Measurements from ENCODE around the gene CAMTA1. TPM values are rescaled to one million over a fixed set of nuclear protein-coding genes. Genes with fewer than 3 reads are reported as not detected.

Gene CAMTA1
- total and polyA plus RNA-seq, 4 donors, result 18.0 to 93.5 (median 35.8) TPM

- H3K27ac ChIP-seq (ENCODE audit: low read depth in 1 of 2, low read length in 2 of 2), result no peak overlapping the region
- TF ChIP-seq TAF1 (conservative IDR thresholded peaks at IDR 0.05) (no peak), NR2F2 (IDR thresholded peaks at IDR 0.05) (no peak), FOXA2 (IDR thresholded peaks at IDR 0.05) (no peak), JUND (IDR thresholded peaks at IDR 0.05) (no peak), SP1 (IDR thresholded peaks at IDR 0.05) (no peak)
- no peaks in the 10 kb centered on the region for H3K9me3 ChIP-seq (ENCODE audit: control insufficient read depth in 4 of 4, low read length in 3 of 4)
- H3K36me3 ChIP-seq (ENCODE audit: control insufficient read depth in 4 of 4, insufficient read depth in 3 of 4, low read depth in 1 of 4, low read length in 3 of 4), result no peaks in the 10 kb centered on the region
- peaks cover 0 to 2% (median 0%) of the 10 kb centered on the region in 4 donors for H3K4me1 ChIP-seq (ENCODE audit: control insufficient read depth in 4 of 4, insufficient read depth in 4 of 4, low read length in 3 of 4)
- no peak overlapping the region for H3K9ac ChIP-seq (ENCODE audit: low read depth in 1 of 2, low read length in 2 of 2)
- H3K4me3 ChIP-seq (ENCODE audit: low read depth in 1 of 3, low read length in 3 of 3), result no peak overlapping the region
- WGBS, result 87% methylated on average over 18 of the region's 18 CpGs
- H3K27me3 ChIP-seq (ENCODE audit: control insufficient read depth in 4 of 4, insufficient read depth in 4 of 4, low read length in 3 of 4), result no peaks in the 10 kb centered on the region
- DNase-seq (ENCODE audit: low spot score), result no peak
Measured at GRCh38 chr1:7013833-7014639, 228.8 kb downstream of the CAMTA1 start.

GRCh38 chr1:7014640-7014930 is 229.3 kb downstream of the CAMTA1 start:
- Histone ChIP-seq H3K36me3 (ENCODE audit: control insufficient read depth in 4 of 4, insufficient read depth in 3 of 4, low read depth in 1 of 4, low read length in 3 of 4) (no peaks in the 10 kb centered on the region), H3K9me3 (ENCODE audit: control insufficient read depth in 4 of 4, low read length in 3 of 4) (no peaks in the 10 kb centered on the region), H3K27me3 (ENCODE audit: control insufficient read depth in 4 of 4, insufficient read depth in 4 of 4, low read length in 3 of 4) (no peaks in the 10 kb centered on the region), H3K9ac (ENCODE audit: low read depth in 1 of 2, low read length in 2 of 2) (no peak overlapping the region), H3K4me3 (ENCODE audit: low read depth in 1 of 3, low read length in 3 of 3) (no peak overlapping the region), H3K4me1 (ENCODE audit: control insufficient read depth in 4 of 4, insufficient read depth in 4 of 4, low read length in 3 of 4) (peaks cover 0 to 6% (median 3%) of the 10 kb centered on the region in 4 donors), H3K27ac (ENCODE audit: low read depth in 1 of 2, low read length in 2 of 2) (no peak overlapping the region)
- WGBS, result 80% methylated on average over 8 of the region's 8 CpGs
- DNase-seq (ENCODE audit: low spot score), result no peak
- TF ChIP-seq GABPA (IDR thresholded peaks at IDR 0.05 in 1 of 2, conservative IDR thresholded peaks at IDR 0.05 in 1 of 2) (no peak), HNF4A (conservative IDR thresholded peaks at IDR 0.05) (no peak), RXRA (IDR thresholded peaks at IDR 0.05) (no peak), CTCF (IDR thresholded peaks at IDR 0.05; ENCODE audit: low read depth, low read length, missing input control) (no peak), REST (IDR thresholded peaks at IDR 0.05) (no peak), ZBTB33 (IDR thresholded peaks at IDR 0.05) (no peak), MAX (IDR thresholded peaks at IDR 0.05) (no peak)

Data from liver (tissue), 9 donors.